Keratinocyte (primary cell): Measurements from ENCODE around the gene SQSTM1. TPM values are rescaled to one million over a fixed set of nuclear protein-coding genes. Genes with fewer than 3 reads are reported as not detected.

Experiments
- DNase-seq: peaks from one replicate; pipeline ENCODE4 v3.0.0-alpha.2; 2011; ENCODE audit warnings: low read depth, missing footprints, low spot score
- FAIRE-seq: peaks from 2 replicates; lab custom pipeline; 2011; peaks lifted over from hg19 to GRCh38; lab: Jason Lieb, UNC
- H2AFZ ChIP-seq: 2 replicates; pipeline ENCODE4 v1.6.0; 2012; ENCODE audit warnings: low read length, control low read depth, inconsistent platforms; ENCODE audit not compliant: control insufficient read depth
- H3K27ac ChIP-seq: 2 replicates; pipeline ENCODE4 v1.5.1; 2011; ENCODE audit warnings: low read length; ENCODE audit not compliant: control insufficient read depth, insufficient read depth
- H3K27me3 ChIP-seq: 3 replicates; pipeline ENCODE4 v1.6.0; 2011; ENCODE audit warnings: low read length; ENCODE audit not compliant: control insufficient read depth, insufficient read depth; ENCODE audit errors: extremely low read depth
- H3K36me3 ChIP-seq, 2 experiments: 2 replicates in 1 of 2; 3 replicates in 1 of 2; pipeline ENCODE4 v1.5.1; 2011; ENCODE audit warnings: low read length in 2 of 2, mild to moderate bottlenecking in 1 of 2; ENCODE audit not compliant: control insufficient read depth in 2 of 2, insufficient read depth in 2 of 2; ENCODE audit errors: extremely low read depth in 1 of 2
- H3K4me1 ChIP-seq: 3 replicates; pipeline ENCODE4 v1.5.1; 2011; ENCODE audit warnings: low read length; ENCODE audit not compliant: control insufficient read depth, insufficient read depth; ENCODE audit errors: extremely low read depth
- H3K4me2 ChIP-seq: 3 replicates; pipeline ENCODE4 v1.6.0; 2011; ENCODE audit warnings: low read depth, low read length; ENCODE audit not compliant: control insufficient read depth, insufficient read depth; ENCODE audit errors: extremely low read depth
- H3K4me3 ChIP-seq, 3 experiments: fragments of 200-600 bp in 1 of 3; sonication (generic) in 1 of 3; 2 replicates in 2 of 3; 3 replicates in 1 of 3; pipeline ENCODE4 v1.5.1; 2011 to 2016; ENCODE audit warnings: low read length in 3 of 3, mild to moderate bottlenecking in 3 of 3, control low read depth in 2 of 3, inconsistent platforms in 1 of 3, low read depth in 1 of 3, mixed read lengths in 1 of 3, mixed run types in 1 of 3, moderate library complexity in 1 of 3; ENCODE audit not compliant: control insufficient read depth in 2 of 3, insufficient read depth in 2 of 3; ENCODE audit errors: extremely low read depth in 1 of 3
- H3K79me2 ChIP-seq: 2 replicates; pipeline ENCODE4 v1.6.0; 2012; ENCODE audit warnings: low read length; ENCODE audit not compliant: control insufficient read depth, insufficient read depth
- H3K9ac ChIP-seq: 3 replicates; pipeline ENCODE4 v1.6.0; 2011; ENCODE audit warnings: low read length; ENCODE audit not compliant: control insufficient read depth, insufficient read depth; ENCODE audit errors: extremely low read depth
- H3K9me1 ChIP-seq: 3 replicates; pipeline ENCODE4 v1.6.0; 2011; ENCODE audit warnings: low read length; ENCODE audit not compliant: control insufficient read depth, insufficient read depth; ENCODE audit errors: extremely low read depth
- H3K9me3 ChIP-seq: 2 replicates; pipeline ENCODE4 v1.5.1; 2012; ENCODE audit warnings: low read depth, low read length; ENCODE audit not compliant: control insufficient read depth
- H4K20me1 ChIP-seq: 3 replicates; pipeline ENCODE4 v1.6.0; 2011; ENCODE audit warnings: low read length; ENCODE audit not compliant: control insufficient read depth, insufficient read depth; ENCODE audit errors: extremely low read depth
- CTCF ChIP-seq, 3 experiments: IDR thresholded peaks in 1 of 3; conservative IDR thresholded peaks in 1 of 3; optimal IDR thresholded peaks in 1 of 3; 2 replicates in 2 of 3; 3 replicates in 1 of 3; pipeline versions ENCODE3 to v1.5.1; 2011; ENCODE audit warnings: low read length in 3 of 3, mild to moderate bottlenecking in 3 of 3, moderate library complexity in 2 of 3, control low read depth in 1 of 3, inconsistent platforms in 1 of 3; ENCODE audit not compliant: insufficient read depth in 2 of 3; ENCODE audit errors: extremely low read depth in 1 of 3
- EZH2 ChIP-seq: IDR thresholded peaks from one replicate; pipeline ENCODE4 v1.6.1; 2012; ENCODE audit warnings: inconsistent platforms, mild to moderate bottlenecking, low read length, moderate library complexity
- dilution Hi-C: fragments of 300-500 bp; cut with MboI; formaldehyde crosslinking; loops from one replicate; pipeline ENCODE4 v1.7.0; 2020; ENCODE audit warnings: low sequenced_read_pairs; ENCODE audit not compliant: extremely low pct_ligation_motif_present
- polyA plus RNA-seq, 5 experiments: library from polyadenylated mRNA; depleted of rRNA in 3 of 5; stranded (reverse) in 3 of 5; stranded (forward) in 1 of 5; unstranded in 1 of 5; fragments of >200 nt; gene quantifications; 1 replicate in 1 of 5; 2 replicates in 3 of 5; 3 replicates in 1 of 5; pipeline versions ENCODE4 v1.2.1 to v1.2.3, GENCODE V29; 2011 to 2012; ENCODE audit warnings: missing spikeins in 2 of 5, low read depth in 1 of 5, low replicate concordance in 1 of 5

SQSTM1 gene
- polyA plus RNA-seq, 1 donor (not counting 4 experiments of a cell fraction or from before 2014, with no cell fraction given) = 75.7 TPM

DNA sequence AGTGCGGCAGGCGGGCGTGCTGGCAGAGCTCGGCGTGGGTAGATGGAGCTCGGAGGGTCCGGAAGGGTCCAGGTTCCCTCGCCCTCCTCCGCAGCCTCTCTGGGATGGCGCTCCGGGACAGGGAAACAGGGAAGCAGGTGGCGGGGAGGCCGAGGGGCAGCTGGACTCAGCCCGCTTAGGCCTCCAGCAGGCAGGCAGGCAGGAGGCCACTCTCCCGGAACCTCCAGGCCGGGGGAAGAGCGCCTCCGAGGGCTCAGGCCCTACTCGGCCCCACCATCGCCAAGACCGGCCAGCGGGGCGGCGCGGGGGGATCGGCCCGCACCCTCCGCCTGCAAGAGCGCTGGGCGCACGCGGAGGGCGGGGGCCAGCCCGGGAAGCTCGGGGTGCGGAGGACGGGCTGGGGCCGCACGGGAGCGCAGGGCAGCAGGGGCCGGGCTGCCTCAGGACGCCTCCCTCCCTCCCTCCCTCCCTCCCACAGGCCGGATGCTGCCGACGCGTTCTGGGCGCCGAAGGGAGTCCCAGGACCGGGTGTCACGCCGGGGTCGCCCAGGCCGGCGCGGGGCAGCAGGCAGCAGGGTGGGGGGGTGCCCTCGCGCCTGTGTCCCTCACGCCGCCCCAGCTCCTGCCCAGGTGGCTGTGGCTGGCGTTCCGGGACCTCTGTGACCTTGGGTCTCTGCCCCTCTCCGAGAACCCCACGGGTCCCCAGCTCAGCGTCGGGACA is 15.0 kb upstream of the SQSTM1 start:
- dilution Hi-C loops = no loop called here
- Histone ChIP-seq H3K9ac (peak overlapping the region; percentile 80), H3K4me2 (peak overlapping the region; percentile 88), H3K27me3 (no peaks in the 10 kb centered on the region), H4K20me1 (peaks cover 6% of the 10 kb centered on the region), H3K9me3 (no peaks in the 10 kb centered on the region), H3K36me3 (peaks cover 0 to 10% of the 10 kb centered on the region in 2 experiments), H3K27ac (peak overlapping the region; percentile 52), H3K4me3 (peak overlapping the region; percentile 77 to 87 (median 78)), H2AFZ (peak overlapping the region; percentile 9), H3K4me1 (peaks cover 20% of the 10 kb centered on the region), H3K9me1 (no peaks in the 10 kb centered on the region), H3K79me2 (peaks cover 33% of the 10 kb centered on the region)
- no peak for DNase-seq
- no peak for FAIRE-seq
- TF ChIP-seq CTCF (optimal IDR thresholded peaks at IDR 0.05 in 1 of 3, IDR thresholded peaks at IDR 0.05 in 1 of 3, conservative IDR thresholded peaks at IDR 0.05 in 1 of 3; ENCODE audit: extremely low read depth in 1 of 3, insufficient read depth in 2 of 3, low read length in 3 of 3) (no peak), EZH2 (no peak)

GRCh38 chr5:179806250-179807048 is 14.3 kb upstream of the SQSTM1 start, which contains the start of gene MGAT4B:
Gene MGAT4B (minus strand): TSS chr5:179806866. CDS start chr5:179806583, 283 bp downstream.
- DNase-seq = no peak
- H3K9me1 ChIP-seq = no peaks in the 10 kb centered on the region
- dilution Hi-C loops = no loop called here
- H3K9me3 ChIP-seq = no peaks in the 10 kb centered on the region
- no peak for TF ChIP-seq CTCF (optimal IDR thresholded peaks at IDR 0.05 in 1 of 3, IDR thresholded peaks at IDR 0.05 in 1 of 3, conservative IDR thresholded peaks at IDR 0.05 in 1 of 3; ENCODE audit: extremely low read depth in 1 of 3, insufficient read depth in 2 of 3, low read length in 3 of 3)
- no peak for TF ChIP-seq EZH2
- peaks cover 33% of the 10 kb centered on the region for H3K79me2 ChIP-seq
- H4K20me1 ChIP-seq = peaks cover 6% of the 10 kb centered on the region
- H3K9ac ChIP-seq = peak within 1 kb of the TSS; percentile 80
- H3K27ac ChIP-seq = peak within 1 kb of the TSS; percentile 61
- H3K27me3 ChIP-seq = no peaks in the 10 kb centered on the region
- peaks cover 20% of the 10 kb centered on the region for H3K4me1 ChIP-seq
- H3K36me3 ChIP-seq = peaks cover 0 to 6% of the 10 kb centered on the region in 2 experiments
- peak within 1 kb of the TSS; percentile 33 for H2AFZ ChIP-seq
- H3K4me3 ChIP-seq = peak within 1 kb of the TSS; percentile 77 to 87 (median 78)
- FAIRE-seq = no peak
- peak within 1 kb of the TSS; percentile 88 for H3K4me2 ChIP-seq
